ENCODE data around the gene GALNS.

GALNS gene

GRCh38 chr16:88888461-88889387 lies 32.0 kb upstream of the GALNS start:
- DNase-seq = no peak

DNA sequence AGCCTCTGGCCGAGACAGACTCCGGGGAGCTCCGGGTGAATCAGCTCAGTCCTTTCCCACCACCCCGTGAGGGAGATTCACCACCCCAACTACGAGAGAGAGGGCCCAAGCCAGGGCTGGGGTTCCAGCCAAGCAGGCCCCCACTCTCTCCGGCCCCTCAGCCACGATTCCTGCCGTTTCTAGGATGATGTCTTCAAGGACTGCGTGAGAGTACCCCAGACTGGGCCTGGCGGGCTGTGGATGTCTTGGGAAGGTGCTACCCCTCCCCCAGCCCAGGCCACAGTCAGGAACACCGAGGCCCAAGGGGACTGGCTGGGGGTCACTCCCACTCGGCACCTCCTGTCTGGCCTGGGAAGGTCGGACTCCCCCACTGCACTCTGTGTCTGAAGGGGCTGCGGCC lies 31.3 kb upstream of the GALNS start:
- DNase-seq = no peak

DNA sequence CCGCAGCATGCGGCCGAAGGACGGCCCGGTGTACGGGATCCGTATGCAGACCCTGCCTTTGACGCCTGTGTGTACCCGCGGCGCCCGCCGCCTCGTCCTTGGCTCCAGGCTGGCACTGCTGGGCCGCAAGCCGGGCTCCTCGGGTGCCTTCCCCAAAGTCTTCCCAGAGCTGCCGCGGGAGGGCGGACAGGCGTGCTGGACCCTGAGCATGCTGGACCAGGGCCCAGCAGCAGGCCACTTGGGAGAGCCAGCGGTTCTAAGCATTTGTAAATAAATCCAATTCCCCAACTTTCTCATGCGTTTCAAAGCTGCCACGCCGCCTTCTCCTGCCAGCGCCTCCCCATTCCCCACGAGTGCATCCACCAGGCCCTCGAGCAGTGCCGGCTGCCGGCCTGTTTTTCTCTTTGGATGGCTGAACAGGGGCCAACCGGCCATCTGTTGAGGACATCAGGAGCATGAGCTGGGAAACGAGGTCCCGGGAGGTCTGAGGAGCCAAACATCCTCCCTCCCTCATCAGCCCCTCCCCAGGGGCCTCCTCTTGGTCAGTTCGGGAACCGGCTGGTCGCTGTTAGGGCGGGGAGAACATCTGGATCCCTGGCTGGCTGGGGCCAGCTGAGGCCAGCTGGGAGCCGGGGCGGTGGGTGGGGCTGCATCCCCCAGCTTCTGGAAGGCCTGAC lies 30.2 kb upstream of the GALNS start:
- no peak for DNase-seq

- DNase-seq = no peak
Observed at GRCh38 chr16:88886420-88886844, 29.7 kb upstream of the GALNS start.

DNA sequence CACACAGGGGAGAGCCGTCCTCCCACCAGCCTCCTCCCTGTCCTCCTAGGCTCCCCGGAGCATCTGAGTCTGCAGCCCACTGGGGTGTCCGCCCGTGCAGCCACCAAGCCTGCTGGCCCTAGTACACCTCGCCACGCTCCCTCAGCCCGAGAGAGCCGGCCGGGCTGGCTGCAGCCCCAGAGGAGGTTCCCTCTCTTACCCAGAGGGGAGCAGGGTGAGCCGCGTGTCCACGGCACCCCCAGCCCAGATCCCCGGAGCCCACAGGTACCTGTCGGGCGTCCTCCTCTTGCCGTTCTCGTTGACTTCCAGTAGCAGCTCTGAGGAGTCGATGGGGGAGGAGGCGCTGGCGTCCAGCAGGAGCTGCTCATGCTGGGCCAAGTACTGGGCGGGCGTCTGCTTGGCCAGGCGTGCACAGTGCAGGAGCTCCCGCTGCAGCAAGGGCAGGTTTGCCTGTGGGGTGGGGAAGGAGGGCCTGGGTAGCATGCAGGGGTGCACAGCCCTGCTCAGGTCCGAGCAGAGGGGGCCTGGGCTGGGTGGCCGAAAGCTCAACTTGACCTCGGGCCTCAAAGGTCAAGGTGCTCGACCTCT lies 29.0 kb upstream of the GALNS start:
- DNase-seq = no peak

GRCh38 chr16:88884569-88885271 lies 28.0 kb upstream of the GALNS start:
- DNase-seq = no peak

DNA sequence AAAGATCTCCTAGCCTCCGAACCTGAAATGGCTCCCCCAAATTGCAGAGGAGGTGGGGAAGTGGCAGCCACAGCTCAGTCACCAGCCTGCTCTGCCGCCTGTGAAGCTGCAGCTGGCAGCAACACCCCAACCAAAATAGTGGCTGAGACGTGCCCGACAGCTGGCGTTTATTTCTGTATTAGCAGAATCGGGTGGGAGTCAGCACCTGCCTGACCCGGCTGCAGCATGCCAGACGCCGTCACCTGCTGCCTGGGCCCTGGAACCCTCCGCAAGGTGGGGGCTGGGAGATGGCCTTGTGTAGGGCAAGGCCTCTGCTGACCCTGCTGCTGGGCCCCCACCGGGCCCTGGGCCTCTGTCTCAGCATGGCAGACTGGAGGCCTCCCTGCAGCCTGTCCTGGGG lies 27.2 kb upstream of the GALNS start:
- no peak for DNase-seq

- no peak for DNase-seq
Observed at GRCh38 chr16:88883117-88883895, 26.6 kb upstream of the GALNS start.

GRCh38 chr16:88882358-88883030 lies 25.7 kb upstream of the GALNS start:
- DNase-seq = peak; percentile 37

GRCh38 chr16:88881675-88882357 lies 25.1 kb upstream of the GALNS start:
- DNase-seq = no peak

DNA sequence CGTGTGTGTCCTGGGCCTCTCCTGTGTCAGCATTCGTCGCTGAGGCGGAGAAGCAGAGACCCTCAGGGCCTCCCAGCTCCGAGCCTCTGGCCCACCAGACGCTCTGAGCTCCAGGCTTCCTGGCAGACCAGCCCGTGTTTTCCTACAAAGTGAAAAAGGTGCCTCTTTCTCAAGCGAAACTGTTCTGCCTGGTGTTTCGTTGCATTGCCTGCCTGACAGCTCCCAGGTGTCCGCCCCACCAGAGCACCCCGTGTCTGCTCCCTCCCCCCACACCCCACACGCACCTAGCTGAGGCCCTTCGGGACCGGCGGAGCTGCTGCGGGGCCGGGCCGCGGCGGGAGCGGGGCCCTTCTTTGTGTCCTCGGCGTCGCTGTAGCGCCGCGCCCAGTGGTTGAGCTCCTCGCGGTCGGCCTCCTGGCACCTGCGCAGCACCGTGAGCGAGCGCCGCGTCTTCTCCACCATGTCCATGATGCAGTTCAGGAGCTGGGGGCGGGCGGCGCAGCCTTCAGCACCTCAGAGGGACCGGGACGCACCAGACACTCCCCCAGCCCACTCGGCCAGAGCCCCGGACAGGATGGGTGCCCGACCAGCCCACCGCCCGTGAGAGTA lies 24.4 kb upstream of the GALNS start:
- DNase-seq = no peak

DNA sequence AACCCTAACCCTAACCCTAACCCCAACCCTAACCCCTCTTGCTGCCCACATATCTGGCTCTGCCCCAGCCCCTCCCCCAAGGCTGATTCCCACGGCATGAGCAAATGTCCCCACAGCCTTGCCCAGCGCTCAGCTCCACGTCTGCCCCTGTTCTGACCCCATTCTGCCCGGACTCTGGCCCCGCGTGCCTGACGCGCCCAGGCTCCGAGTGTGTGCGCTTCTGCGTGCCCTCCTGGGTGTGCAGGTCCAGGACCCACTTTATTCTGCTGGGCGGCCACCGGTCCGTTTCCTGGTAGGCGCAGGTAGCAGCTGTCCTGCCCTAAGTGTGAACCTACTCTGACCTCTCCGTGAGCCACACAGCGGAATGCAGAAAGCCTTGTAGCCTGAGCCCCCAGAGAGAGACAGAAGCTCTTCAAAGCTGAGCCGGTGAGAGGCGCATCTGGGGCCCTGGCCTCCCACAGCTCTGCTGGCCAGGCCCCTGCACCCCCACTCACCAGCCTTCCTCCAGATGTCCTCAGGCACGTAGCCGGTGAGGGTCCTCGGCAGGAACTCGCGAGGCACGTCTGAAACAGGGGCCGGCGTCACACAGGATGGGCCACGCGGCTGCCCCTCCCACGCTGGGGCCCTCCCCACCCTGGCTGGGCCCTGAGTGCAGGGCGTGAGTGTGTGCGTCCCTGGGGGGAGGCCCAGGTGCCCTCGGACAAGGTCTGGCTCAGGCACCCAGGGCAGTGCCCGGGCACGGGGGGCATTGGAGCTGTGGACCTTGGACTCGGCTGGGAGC lies 23.7 kb upstream of the GALNS start:
- no peak for DNase-seq

- DNase-seq = no peak
Observed at GRCh38 chr16:88879788-88880055, 23.0 kb upstream of the GALNS start.

- no peak for DNase-seq
Observed at GRCh38 chr16:88878967-88879787, 22.4 kb upstream of the GALNS start.

GRCh38 chr16:88878356-88878755 lies 21.6 kb upstream of the GALNS start:
- DNase-seq = no peak

- DNase-seq = no peak
Observed at GRCh38 chr16:88877564-88878289, 21.0 kb upstream of the GALNS start.

DNA sequence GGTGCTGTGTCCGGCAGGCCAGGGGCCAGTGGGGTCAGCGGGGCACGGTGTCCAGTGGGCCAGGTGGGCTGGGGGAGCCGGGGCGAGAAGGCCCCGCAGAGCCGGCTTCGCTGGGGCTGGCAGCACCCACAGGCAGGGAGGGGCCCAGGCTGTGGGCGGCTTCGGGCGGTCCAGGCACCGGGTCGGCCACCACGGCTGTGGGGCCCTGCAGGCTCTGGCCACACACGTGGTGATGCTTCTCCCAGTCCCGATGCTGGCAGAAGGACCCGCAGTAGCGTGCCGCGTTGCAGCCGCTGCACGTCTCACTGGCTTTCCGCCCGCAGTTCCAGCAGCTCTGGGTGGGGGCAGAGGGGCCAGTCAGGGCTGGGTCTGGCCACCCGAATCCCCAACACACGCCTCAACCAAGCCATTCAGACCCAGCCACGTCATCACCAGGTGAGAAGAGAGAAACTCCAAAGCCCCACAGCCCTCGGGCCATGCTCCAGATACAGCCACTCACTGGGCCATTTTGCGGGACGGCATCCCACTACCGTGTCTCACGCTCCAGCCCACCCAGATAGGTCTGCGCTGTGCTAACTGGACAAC lies 20.3 kb upstream of the GALNS start:
- no peak for DNase-seq

DNA sequence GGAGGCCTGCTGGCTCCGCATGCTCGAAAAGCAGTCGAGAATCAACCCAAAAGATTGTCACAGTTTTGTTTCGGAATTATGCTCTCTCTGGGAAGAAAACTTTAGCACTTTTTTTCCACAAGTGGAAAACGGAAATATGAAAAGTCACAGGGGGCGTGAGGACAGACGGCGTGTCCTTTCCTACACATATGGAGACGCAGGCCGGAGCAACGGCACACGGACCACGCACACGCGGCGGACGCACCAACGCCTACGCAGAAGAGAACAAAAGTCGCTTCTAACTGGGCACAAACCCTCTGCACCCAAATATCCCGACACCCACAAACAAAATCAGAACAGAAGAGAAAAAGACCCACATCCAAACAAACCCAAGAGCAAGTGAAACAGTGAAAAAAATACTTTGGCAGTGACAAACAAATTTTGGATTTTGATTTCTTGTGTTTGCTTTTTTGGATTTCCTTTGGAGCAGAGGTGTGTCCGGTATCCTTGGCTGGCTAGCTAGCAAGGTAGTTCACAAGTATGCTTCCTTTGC lies 19.0 kb upstream of the GALNS start:
- DNase-seq = no peak
